Ovary (tissue), 3 donors: ENCODE data around the gene MYO3B.

Experiments
- POLR2A ChIP-seq: fragments of 450-650 bp; IDR thresholded peaks from one replicate; pipeline ENCODE4 v1.6.1; 2017; ENCODE audit warnings: antibody characterized with exemption, mild to moderate bottlenecking, moderate library complexity
- TF ChIP-seq, protein P1 (sequence below), 3 donors: fragments of 450-650 bp in 2 of 3; fragments of 200-600 bp in 1 of 3; IDR thresholded peaks; one replicate each; pipeline versions ENCODE4 v1.5.1 to v1.8.0; 2016 to 2022; ENCODE audit warnings: antibody characterized with exemption in 3 of 3, mild to moderate bottlenecking in 1 of 3
- donor health status: DM: no; HTN: no; CAD: no.

DNA sequence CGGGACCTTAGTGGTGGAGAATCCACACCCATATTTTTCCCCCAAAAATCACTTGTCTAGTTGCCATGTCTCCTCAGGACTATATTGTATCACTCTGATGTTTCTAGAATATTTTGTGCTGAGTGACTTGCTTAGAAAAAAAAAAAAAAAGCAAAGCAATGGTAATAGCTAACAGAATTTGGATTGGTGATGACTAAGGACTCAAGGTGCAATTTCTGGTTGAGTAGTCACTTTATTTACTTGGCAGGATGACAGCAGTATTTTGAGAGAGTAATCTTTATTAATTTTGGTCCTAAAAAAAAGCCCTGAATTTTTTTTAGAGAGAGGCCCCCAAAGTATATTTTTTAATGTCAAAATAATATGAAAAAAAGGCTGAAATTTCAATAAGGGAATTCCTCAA is 32.8 kb upstream of the MYO3B start:
- TF ChIP-seq POLR2A: no peak
- TF ChIP-seq, protein P1, sequence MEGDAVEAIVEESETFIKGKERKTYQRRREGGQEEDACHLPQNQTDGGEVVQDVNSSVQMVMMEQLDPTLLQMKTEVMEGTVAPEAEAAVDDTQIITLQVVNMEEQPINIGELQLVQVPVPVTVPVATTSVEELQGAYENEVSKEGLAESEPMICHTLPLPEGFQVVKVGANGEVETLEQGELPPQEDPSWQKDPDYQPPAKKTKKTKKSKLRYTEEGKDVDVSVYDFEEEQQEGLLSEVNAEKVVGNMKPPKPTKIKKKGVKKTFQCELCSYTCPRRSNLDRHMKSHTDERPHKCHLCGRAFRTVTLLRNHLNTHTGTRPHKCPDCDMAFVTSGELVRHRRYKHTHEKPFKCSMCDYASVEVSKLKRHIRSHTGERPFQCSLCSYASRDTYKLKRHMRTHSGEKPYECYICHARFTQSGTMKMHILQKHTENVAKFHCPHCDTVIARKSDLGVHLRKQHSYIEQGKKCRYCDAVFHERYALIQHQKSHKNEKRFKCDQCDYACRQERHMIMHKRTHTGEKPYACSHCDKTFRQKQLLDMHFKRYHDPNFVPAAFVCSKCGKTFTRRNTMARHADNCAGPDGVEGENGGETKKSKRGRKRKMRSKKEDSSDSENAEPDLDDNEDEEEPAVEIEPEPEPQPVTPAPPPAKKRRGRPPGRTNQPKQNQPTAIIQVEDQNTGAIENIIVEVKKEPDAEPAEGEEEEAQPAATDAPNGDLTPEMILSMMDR (IDR thresholded peaks at IDR 0.05): no peak
